HCT116 (cell line): Measurements from ENCODE around the gene FHL2.
"Not testable (repeated sequence)": the region's sequence is repeated elsewhere in the genome, so short reads cannot be mapped to it uniquely, and the experiment has no call there.

ENCODE experiments used
- CTCF ChIP-seq, 3 experiments: fragments of 200-600 bp in 1 of 3; sonication (generic) in 1 of 3; IDR thresholded peaks in 2 of 3; conservative IDR thresholded peaks in 1 of 3; 2 replicates each; pipeline ENCODE4 v1.5.1; 2012 to 2017; ENCODE audit warnings: low read depth in 2 of 3, low read length in 2 of 3, antibody characterized with exemption in 1 of 3, borderline replicate concordance in 1 of 3, control low read depth in 1 of 3, mild to moderate bottlenecking in 1 of 3, mixed read lengths in 1 of 3, mixed run types in 1 of 3, moderate library complexity in 1 of 3; ENCODE audit not compliant: insufficient read depth in 1 of 3
- FOSL1 ChIP-seq: IDR thresholded peaks from 2 replicates; pipeline ENCODE4 v1.6.1; 2012; ENCODE audit warnings: low read depth

- not testable (repeated sequence) for TF ChIP-seq CTCF (IDR thresholded peaks at IDR 0.05 in 2 of 3, conservative IDR thresholded peaks at IDR 0.05 in 1 of 3; ENCODE audit: borderline replicate concordance in 1 of 3, insufficient read depth in 1 of 3, low read depth in 2 of 3, low read length in 2 of 3); FOSL1
Observed at GRCh38 chr2:105424836-105425235, 26.0 kb upstream of the FHL2 start.
